HFFc6 (cell line): ENCODE measurements around the gene NF2. TPM values are rescaled to one million over a fixed set of nuclear protein-coding genes. Genes with fewer than 3 reads are reported as not detected.

Source experiments
- DNase-seq: peaks from one replicate; pipeline ENCODE4 v3.0.0-alpha.2; 2018
- H3K27ac Mint-ChIP-seq: 2 replicates; pipeline ENCODE4 v1.8.0; 2020; ENCODE audit warnings: mild to moderate bottlenecking, mixed read lengths
- H3K27me3 Mint-ChIP-seq: 2 replicates; pipeline ENCODE4 v1.8.0; 2021; ENCODE audit warnings: mild to moderate bottlenecking, moderate library complexity, mixed read lengths; ENCODE audit not compliant: insufficient read depth
- H3K36me3 Mint-ChIP-seq: 2 replicates; pipeline ENCODE4 v1.8.0; 2021; ENCODE audit warnings: low read depth, mixed read lengths
- H3K4me1 Mint-ChIP-seq: 2 replicates; pipeline ENCODE4 v1.8.0; 2020; ENCODE audit warnings: low read depth, mixed read lengths
- H3K4me3 Mint-ChIP-seq: 2 replicates; pipeline ENCODE4 v1.8.0; 2020; ENCODE audit warnings: mild to moderate bottlenecking, moderate library complexity, mixed read lengths
- H3K9me3 Mint-ChIP-seq: 2 replicates; pipeline ENCODE4 v1.8.0; 2020; ENCODE audit warnings: mild to moderate bottlenecking, mixed read lengths
- CTCF ChIP-seq: fragments of 200-600 bp; sonication (generic); IDR thresholded peaks from 2 replicates; pipeline ENCODE4 v1.5.0; 2021; ENCODE audit warnings: antibody characterized with exemption, mild to moderate bottlenecking
- total RNA-seq, 6 experiments: library from RNA; stranded (reverse); fragmentation: NEBNext Ultra II Directional; extraction: Animal tissue kit (Norgen Biotek cat#: 25700); gene quantifications; 2 replicates in 1 of 6; 3 replicates in 5 of 6; pipeline ENCODE4 v1.2.3, GENCODE V29; 2021

The NF2 gene
- total RNA-seq, 6 experiments from 2014 or later, result 161 to 184 (median 176) TPM

- Mint-ChIP-seq H3K27ac (no peak overlapping the region), H3K36me3 (no peaks in the 10 kb centered on the region), H3K27me3 (peaks cover 47% of the 10 kb centered on the region), H3K4me3 (no peak overlapping the region), H3K4me1 (no peaks in the 10 kb centered on the region), H3K9me3 (no peaks in the 10 kb centered on the region)
- no peak for TF ChIP-seq CTCF
- DNase-seq, result no peak
These were observed 112.3 kb downstream of the NF2 start for GRCh38 chr22:29715705-29716104.

GRCh38 chr22:29716814-29717545 is 113.5 kb downstream of the NF2 start:
- H3K9me3 Mint-ChIP-seq, result no peaks in the 10 kb centered on the region
- no peaks in the 10 kb centered on the region for H3K4me1 Mint-ChIP-seq
- no peak for TF ChIP-seq CTCF
- H3K4me3 Mint-ChIP-seq, result no peak overlapping the region
- no peaks in the 10 kb centered on the region for H3K36me3 Mint-ChIP-seq
- H3K27me3 Mint-ChIP-seq, result peaks cover 51% of the 10 kb centered on the region
- DNase-seq, result peak; percentile 65
- no peak overlapping the region for H3K27ac Mint-ChIP-seq

- Mint-ChIP-seq H3K27me3 (peaks cover 45% of the 10 kb centered on the region), H3K4me3 (no peak overlapping the region), H3K9me3 (no peaks in the 10 kb centered on the region), H3K36me3 (no peaks in the 10 kb centered on the region), H3K4me1 (no peaks in the 10 kb centered on the region), H3K27ac (no peak overlapping the region)
- TF ChIP-seq CTCF, result no peak
- no peak for DNase-seq
These were observed 114.4 kb downstream of the NF2 start for GRCh38 chr22:29717789-29718188.

GRCh38 chr22:29718949-29719898 is 115.8 kb downstream of the NF2 start:
- H3K27ac Mint-ChIP-seq, result no peak overlapping the region
- peaks cover 34% of the 10 kb centered on the region for H3K27me3 Mint-ChIP-seq
- H3K36me3 Mint-ChIP-seq, result no peaks in the 10 kb centered on the region
- DNase-seq, result no peak
- H3K4me1 Mint-ChIP-seq, result no peaks in the 10 kb centered on the region
- TF ChIP-seq CTCF, result no peak
- no peak overlapping the region for H3K4me3 Mint-ChIP-seq
- H3K9me3 Mint-ChIP-seq, result no peaks in the 10 kb centered on the region

- Mint-ChIP-seq H3K4me1 (no peaks in the 10 kb centered on the region), H3K9me3 (no peaks in the 10 kb centered on the region), H3K27ac (no peak within 1 kb of the TSS), H3K4me3 (no peak within 1 kb of the TSS), H3K27me3 (peaks cover 31% of the 10 kb centered on the region), H3K36me3 (no peaks in the 10 kb centered on the region)
- DNase-seq, result no peak
- TF ChIP-seq CTCF, result no peak
These were observed 116.6 kb downstream of the NF2 start, which contains the start of gene CABP7 for GRCh38 chr22:29719899-29720645. Gene CABP7, plus strand, starts transcription at chr22:29720003. Its CDS starts 422 bp downstream, at chr22:29720425.
